IMR-90 (cell line): ENCODE measurements around the gene LAMTOR1. TPM values are rescaled to one million over a fixed set of nuclear protein-coding genes. Genes with fewer than 3 reads are reported as not detected.

Experiments used
- ATAC-seq: fragments of 200-7000 bp; cut with Tn5 transposase; 2 replicates; pipeline ENCODE4 v1.9.1; 2020; ENCODE audit warnings: low read depth, mild to moderate bottlenecking, moderate library complexity
- BruUV-seq: library from RNA; stranded (reverse); fragments of 400-500 nt; replicated peaks from 2 replicates; lab custom pipeline; 2021; lab: Mats Ljungman, UMichigan
- CTCF ChIA-PET: fragments of 300-600 bp; formaldehyde crosslinking; extraction: SDS; loops from one replicate; lab custom pipeline; 2021; ENCODE audit warnings: antibody characterized with exemption; lab: Yijun Ruan, JAX
- POLR2A ChIA-PET: fragments of 300-600 bp; sonication (Branson Sonifier 250); formaldehyde crosslinking; loops from one replicate; lab custom pipeline; 2022; ENCODE audit warnings: antibody characterized with exemption; ENCODE audit not compliant: unreplicated experiment; lab: Charles Lee
- DNase-seq: peaks from one replicate; pipeline ENCODE4 v3.0.0; 2013
- H2AFZ ChIP-seq: replicated peaks from 2 replicates; pipeline ENCODE3; 2013; ENCODE audit warnings: low read length, mild to moderate bottlenecking; ENCODE audit not compliant: poor library complexity
- H2AK5ac ChIP-seq: 2 replicates; pipeline ENCODE4 v1.6.1; 2013; ENCODE audit warnings: low read depth, low read length, inconsistent platforms
- H2AK9ac ChIP-seq: replicated peaks from 2 replicates; pipeline ENCODE3; 2013; ENCODE audit warnings: mild to moderate bottlenecking, low read depth, low read length, moderate library complexity; ENCODE audit not compliant: poor library complexity
- H2BK120ac ChIP-seq: 2 replicates; pipeline ENCODE4 v1.6.1; 2013; ENCODE audit warnings: low read depth, low read length, inconsistent platforms
- H2BK15ac ChIP-seq: 3 replicates; pipeline ENCODE4 v1.6.1; 2013; ENCODE audit warnings: low read depth, low read length, inconsistent platforms
- H2BK20ac ChIP-seq: 2 replicates; pipeline ENCODE4 v1.6.1; 2013; ENCODE audit warnings: low read depth, mild to moderate bottlenecking, inconsistent platforms, low read length, moderate library complexity
- H2BK5ac ChIP-seq: 2 replicates; pipeline ENCODE4 v1.6.1; 2013; ENCODE audit warnings: mild to moderate bottlenecking, low read depth, low read length, inconsistent platforms; ENCODE audit not compliant: poor library complexity, severe bottlenecking
- H3K14ac ChIP-seq: replicated peaks from 2 replicates; pipeline ENCODE4 v1.6.1; 2013; ENCODE audit warnings: low read depth, low read length, inconsistent platforms
- H3K18ac ChIP-seq: 2 replicates; pipeline ENCODE4 v1.6.1; 2013; ENCODE audit warnings: low read depth, low read length, control low read depth
- H3K23ac ChIP-seq: 2 replicates; pipeline ENCODE4 v1.6.1; 2013; ENCODE audit warnings: low read depth, low read length, inconsistent platforms
- H3K27ac ChIP-seq: 2 replicates; pipeline ENCODE4 v1.5.1; 2013; ENCODE audit warnings: mild to moderate bottlenecking, control low read depth, low read length; ENCODE audit not compliant: insufficient read depth
- H3K27me3 ChIP-seq: 2 replicates; pipeline ENCODE4 v1.6.1; 2013; ENCODE audit warnings: low read length; ENCODE audit not compliant: control insufficient read depth, insufficient read depth
- H3K36me3 ChIP-seq: 2 replicates; pipeline ENCODE4 v1.6.1; 2013; ENCODE audit warnings: low read length, mixed read lengths; ENCODE audit not compliant: control insufficient read depth, insufficient read depth
- H3K4ac ChIP-seq: 2 replicates; pipeline ENCODE4 v1.6.1; 2013; ENCODE audit warnings: low read depth, low read length, inconsistent platforms
- H3K4me1 ChIP-seq: 2 replicates; pipeline ENCODE4 v1.6.1; 2013; ENCODE audit warnings: low read length, mixed read lengths; ENCODE audit not compliant: control insufficient read depth, insufficient read depth
- H3K4me2 ChIP-seq: 2 replicates; pipeline ENCODE4 v1.6.1; 2013; ENCODE audit warnings: low read depth, mild to moderate bottlenecking, control low read depth, low read length, moderate library complexity
- H3K4me3 ChIP-seq: 2 replicates; pipeline ENCODE4 v1.5.1; 2013; ENCODE audit warnings: low read depth, mild to moderate bottlenecking, control low read depth, low read length, moderate library complexity; ENCODE audit not compliant: insufficient read depth
- H3K56ac ChIP-seq: 2 replicates; pipeline ENCODE4 v1.6.1; 2013; ENCODE audit warnings: low read length, inconsistent platforms; ENCODE audit not compliant: insufficient read depth; ENCODE audit errors: extremely low read depth
- H3K79me1 ChIP-seq, 2 experiments: 2 replicates each; pipeline ENCODE4 v1.6.1; 2013; ENCODE audit warnings: low read length in 2 of 2, inconsistent platforms in 1 of 2, low read depth in 1 of 2
- H3K9ac ChIP-seq: 2 replicates; pipeline ENCODE4 v1.6.1; 2013; ENCODE audit warnings: low read depth, low read length, control low read depth
- H3K9me1 ChIP-seq: 2 replicates; pipeline ENCODE4 v1.6.1; 2013; ENCODE audit warnings: low read length, inconsistent platforms; ENCODE audit not compliant: insufficient read depth
- H3K9me3 ChIP-seq: 2 replicates; pipeline ENCODE4 v1.6.1; 2013; ENCODE audit warnings: low read length; ENCODE audit not compliant: control insufficient read depth, insufficient read depth
- H4K20me1 ChIP-seq: 2 replicates; pipeline ENCODE4 v1.6.1; 2013; ENCODE audit warnings: low read length, inconsistent platforms; ENCODE audit not compliant: insufficient read depth
- H4K5ac ChIP-seq: 2 replicates; pipeline ENCODE4 v1.6.1; 2013; ENCODE audit warnings: mild to moderate bottlenecking, low read depth, low read length, control low read depth
- H4K8ac ChIP-seq, 2 experiments: 2 replicates each; pipeline ENCODE4 v1.6.1; 2013; ENCODE audit warnings: low read depth in 2 of 2, low read length in 2 of 2, control low read depth in 1 of 2, inconsistent platforms in 1 of 2
- H4K91ac ChIP-seq: 2 replicates; pipeline ENCODE4 v1.6.1; 2013; ENCODE audit warnings: low read depth, low read length, inconsistent platforms; ENCODE audit not compliant: insufficient read depth
- BHLHE40 ChIP-seq: fragments of 150-350 bp; IDR thresholded peaks from 2 replicates; pipeline ENCODE4 v1.6.1; 2016; ENCODE audit warnings: mild to moderate bottlenecking, low read depth, low read length
- FOS ChIP-seq: fragments of 150-350 bp; IDR thresholded peaks from 2 replicates; pipeline ENCODE4 v1.6.1; 2016; ENCODE audit warnings: low read depth, low read length
- NFE2L2 ChIP-seq: fragments of 150-350 bp; IDR thresholded peaks from 2 replicates; pipeline ENCODE4 v1.6.1; 2016; ENCODE audit warnings: low read depth, mild to moderate bottlenecking, low read length
- POLR2A ChIP-seq: IDR thresholded peaks from 2 replicates; pipeline ENCODE4 v1.6.1; 2012; ENCODE audit warnings: mild to moderate bottlenecking, low read depth, low read length
- RAD21 ChIP-seq: IDR thresholded peaks from 2 replicates; pipeline ENCODE4 v1.6.1; 2012; ENCODE audit warnings: low read length, improper control_type of control experiment
- RCOR1 ChIP-seq: IDR thresholded peaks from 2 replicates; pipeline ENCODE4 v1.6.1; 2012; ENCODE audit warnings: mild to moderate bottlenecking, low read length, improper control_type of control experiment; ENCODE audit not compliant: insufficient replicate concordance
- SMC3 ChIP-seq: fragments of 150-350 bp; IDR thresholded peaks from 2 replicates; pipeline ENCODE4 v1.6.1; 2016; ENCODE audit warnings: low read depth, mild to moderate bottlenecking, antibody characterized with exemption, low read length, moderate library complexity
- WGBS, 2 experiments: methylation state at CpG; one replicate each; pipeline versions ENCODE4 v1.1.5 to v1.1.7; 2013; ENCODE audit warnings: missing lambda C conversion rate in 2 of 2; ENCODE audit not compliant: insufficient read length in 1 of 2; ENCODE audit errors: extremely low coverage in 2 of 2; 5-methylcytosine and 5-hydroxymethylcytosine counted together
- dilution Hi-C: fragments of 300-500 bp; cut with HindIII; formaldehyde crosslinking; loops from one replicate; pipeline ENCODE4 v1.14.3; 2018; ENCODE audit warnings: low sequenced_read_pairs; ENCODE audit not compliant: unreplicated experiment
- in situ Hi-C: fragments of 300-500 bp; cut with MboI; formaldehyde crosslinking; loops from 3 replicates; pipeline ENCODE4 v1.14.3; 2019; ENCODE audit warnings: low sequenced_read_pairs, inconsistent platforms, mixed read lengths
- intact Hi-C: fragments of 100-400 bp; cut with micrococcal nuclease; formaldehyde crosslinking; loops from 2 replicates; pipeline ENCODE4 v1.10.0; 2022
- polyA plus RNA-seq, 3 experiments: library from polyadenylated mRNA; depleted of rRNA; stranded (reverse); fragments of >200 nt; gene quantifications; 2 replicates each; pipeline ENCODE4 v1.2.3, GENCODE V29; 2012; ENCODE audit warnings: low replicate concordance in 1 of 3
- total RNA-seq: library from RNA; depleted of rRNA; stranded (reverse); fragments of >200 nt; gene quantifications from 2 replicates; pipeline ENCODE4 v1.2.3, GENCODE V29; 2012
- TF ChIP-seq, protein P1 (sequence below): fragments of 150-350 bp; IDR thresholded peaks from 2 replicates; pipeline ENCODE4 v1.6.1; 2016; ENCODE audit warnings: low read depth, mild to moderate bottlenecking, low read length, moderate library complexity, borderline replicate concordance

The LAMTOR1 gene
- total and polyA plus RNA-seq, 2 of the 4 experiments (the other 2 are of a cell fraction): 126 to 137 TPM

DNA sequence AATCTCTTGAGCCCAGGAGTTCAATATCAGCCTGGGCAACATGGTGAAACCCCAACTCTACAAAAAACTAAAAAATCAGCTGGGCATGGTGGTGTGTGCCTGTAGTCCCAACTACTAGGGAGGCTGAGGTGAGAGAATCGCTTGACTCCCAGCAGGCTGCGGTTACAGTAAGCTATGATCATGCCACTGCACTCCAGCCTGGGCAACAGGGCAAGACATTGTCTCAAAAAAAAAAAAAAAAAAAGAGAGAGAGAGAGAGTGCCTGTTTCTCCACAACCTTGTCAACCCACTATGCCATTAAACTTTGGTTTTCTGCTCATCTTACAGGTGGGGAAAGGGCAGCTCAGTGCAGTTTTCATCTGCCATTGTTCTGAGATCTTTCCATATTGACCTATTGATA, 37.6 kb upstream of the LAMTOR1 start:
- no peaks in the 10 kb centered on the region for H3K79me1 ChIP-seq
- H2BK5ac ChIP-seq: peak overlapping the region; percentile 97
- CTCF ChIA-PET: interaction anchor here (0.6 to 1.2 kb wide), 2 partner anchors 26 to 115 kb away, joined by 4 read pairs; no protein-coding TSS in a partner anchor
- H3K56ac ChIP-seq: peak overlapping the region; percentile 77
- peak overlapping the region; percentile 82 for H2AK5ac ChIP-seq
- peak overlapping the region; percentile 27; the same call in 1 of the 2 replicates for H4K5ac ChIP-seq
- TF ChIP-seq RAD21 (no peak), SMC3 (no peak), POLR2A (no peak), RCOR1 (no peak), BHLHE40 (no peak), FOS (no peak), NFE2L2 (no peak)
- TF ChIP-seq, protein P1, sequence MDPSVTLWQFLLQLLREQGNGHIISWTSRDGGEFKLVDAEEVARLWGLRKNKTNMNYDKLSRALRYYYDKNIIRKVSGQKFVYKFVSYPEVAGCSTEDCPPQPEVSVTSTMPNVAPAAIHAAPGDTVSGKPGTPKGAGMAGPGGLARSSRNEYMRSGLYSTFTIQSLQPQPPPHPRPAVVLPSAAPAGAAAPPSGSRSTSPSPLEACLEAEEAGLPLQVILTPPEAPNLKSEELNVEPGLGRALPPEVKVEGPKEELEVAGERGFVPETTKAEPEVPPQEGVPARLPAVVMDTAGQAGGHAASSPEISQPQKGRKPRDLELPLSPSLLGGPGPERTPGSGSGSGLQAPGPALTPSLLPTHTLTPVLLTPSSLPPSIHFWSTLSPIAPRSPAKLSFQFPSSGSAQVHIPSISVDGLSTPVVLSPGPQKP: no peak
- H2AFZ ChIP-seq: no peak overlapping the region
- H2BK20ac ChIP-seq: peak overlapping the region; percentile 93
- peak overlapping the region; percentile 96 for H3K4ac ChIP-seq
- peak overlapping the region; percentile 88 for H2BK15ac ChIP-seq
- no peak for DNase-seq
- H3K14ac ChIP-seq: peak overlapping the region; percentile 75; the same call in 1 of the 2 replicates
- ATAC-seq: no peak
- peak overlapping the region; percentile 93 for H2BK120ac ChIP-seq
- peaks cover 17% of the 10 kb centered on the region for H3K4me1 ChIP-seq
- H3K9ac ChIP-seq: no peak overlapping the region
- in situ Hi-C loops (no loop called here), intact Hi-C loops (no loop called here), dilution Hi-C loops (no loop called here)
- H3K4me3 ChIP-seq: no peak overlapping the region
- POLR2A ChIA-PET: interaction anchor here (0.6 kb wide), 1 partner anchor 40 kb away, joined by 3 read pairs; no protein-coding TSS in a partner anchor
- H3K9me1 ChIP-seq: peaks cover 10% of the 10 kb centered on the region
- H3K9me3 ChIP-seq: no peaks in the 10 kb centered on the region
- no peak overlapping the region for H3K4me2 ChIP-seq
- no peaks in the 10 kb centered on the region for H3K27me3 ChIP-seq
- H3K18ac ChIP-seq: peak overlapping the region; percentile 67; the same call in 1 of the 2 replicates
- no peaks in the 10 kb centered on the region for H3K36me3 ChIP-seq
- BruUV-seq: no TSS peak
- peak overlapping the region; percentile 55 for H2AK9ac ChIP-seq
- H3K23ac ChIP-seq: peak overlapping the region; percentile 71; the same call in 1 of the 2 replicates
- H4K8ac ChIP-seq: peak overlapping the region; percentile 88 to 94
- H4K91ac ChIP-seq: peak overlapping the region; percentile 94
- no CpG with 5 or more reads among the region's 2 CpGs for WGBS, 2 experiments
- H3K27ac ChIP-seq: peak overlapping the region; percentile 68
- H4K20me1 ChIP-seq: no peaks in the 10 kb centered on the region
